ENCODE measurements around the gene RPS10. TPM values are rescaled to one million over a fixed set of nuclear protein-coding genes. Genes with fewer than 3 reads are reported as not detected.
A peak's percentile ranks its signal among the peaks of the same experiment; 100 is the strongest.
"Not testable (repeated sequence)": the region's sequence is repeated elsewhere in the genome, so short reads cannot be mapped to it uniquely, and the experiment has no call there.

RPS10 gene
- total RNA-seq, 6 experiments from 2014 or later: 355 to 727 (median 398) TPM

GRCh38 chr6:34414999-34415858 is 10.6 kb downstream of the RPS10 start:
- Histone ChIP-seq H3K4me3 (no peak overlapping the region), H3K4me1 (peaks cover 0 to 29% (median 11%) of the 10 kb centered on the region in 4 donors), H3K36me3 (peaks cover 12 to 34% (median 28%) of the 10 kb centered on the region in 4 donors), H3K9me3 (no peaks in the 10 kb centered on the region), H3K27me3 (no peaks in the 10 kb centered on the region), H3K27ac (peak overlapping the region; percentile 55 to 86 (median 82))
- peak; percentile 93 to 97 (median 96) for ATAC-seq
- peak in 1 of 3 donors; percentile 75 for DNase-seq
- TF ChIP-seq POLR2A (IDR thresholded peaks at IDR 0.05) (no peak), CTCF (IDR thresholded peaks at IDR 0.05) (peak; percentile 66 to 89 (median 78))
- intact Hi-C loops (cut with DNase I): loop anchor here (5.0 to 10.0 kb wide), 3 partner anchors 168 to 220 kb away; partner anchors contain the start of gene SMIM29 (in 2 of the 2)
- 17% methylated on average over 11 of the region's 11 CpGs for WGBS (ENCODE audit: insufficient coverage, low coverage, low lambda C conversion rate, missing lambda C conversion rate)

GRCh38 chr6:34412643-34413214 is 13.1 kb downstream of the RPS10 start:
- H3K27me3 ChIP-seq: no peaks in the 10 kb centered on the region
- no peak for ATAC-seq
- H3K9me3 ChIP-seq: no peaks in the 10 kb centered on the region
- TF ChIP-seq POLR2A (IDR thresholded peaks at IDR 0.05): no peak
- TF ChIP-seq CTCF (IDR thresholded peaks at IDR 0.05): no peak
- intact Hi-C loops (cut with DNase I): loop anchor here (10.0 kb wide), 2 partner anchors 168 to 218 kb away; partner anchors contain the start of gene SMIM29 (in 1 of the 2)
- peaks cover 2 to 11% (median 7%) of the 10 kb centered on the region in 4 donors for H3K36me3 ChIP-seq
- no peak for DNase-seq
- no peak overlapping the region for H3K4me3 ChIP-seq
- H3K27ac ChIP-seq: no peak overlapping the region
- 77% methylated on average over 5 of the region's 5 CpGs for WGBS (ENCODE audit: insufficient coverage, low coverage, low lambda C conversion rate, missing lambda C conversion rate)
- peaks cover 0 to 24% (median 11%) of the 10 kb centered on the region in 4 donors for H3K4me1 ChIP-seq

GRCh38 chr6:34412016-34412415 is 13.9 kb downstream of the RPS10 start:
- TF ChIP-seq POLR2A (IDR thresholded peaks at IDR 0.05) (no peak), CTCF (IDR thresholded peaks at IDR 0.05) (no peak)
- 78% methylated on average over 5 of the region's 5 CpGs for WGBS (ENCODE audit: insufficient coverage, low coverage, low lambda C conversion rate, missing lambda C conversion rate)
- no peak overlapping the region for H3K4me3 ChIP-seq
- ATAC-seq (no peak), DNase-seq (no peak)
- peaks cover 0 to 24% (median 11%) of the 10 kb centered on the region in 4 donors for H3K4me1 ChIP-seq
- intact Hi-C loops (cut with DNase I): loop anchor here (10.0 kb wide), 2 partner anchors 167 to 217 kb away; partner anchors contain the start of gene SMIM29 (in 1 of the 2)
- H3K9me3 ChIP-seq: no peaks in the 10 kb centered on the region
- no peak overlapping the region for H3K27ac ChIP-seq
- H3K27me3 ChIP-seq: no peaks in the 10 kb centered on the region
- peaks cover 0 to 4% (median under 1%) of the 10 kb centered on the region in 4 donors for H3K36me3 ChIP-seq

GRCh38 chr6:34407915-34408314 is 18.0 kb downstream of the RPS10 start:
- H3K4me1 ChIP-seq; H3K4me3 ChIP-seq; H3K27ac ChIP-seq; DNase-seq; H3K27me3 ChIP-seq; intact Hi-C loops (cut with DNase I); H3K9me3 ChIP-seq; ATAC-seq; H3K36me3 ChIP-seq: not testable (repeated sequence)
- WGBS (ENCODE audit: insufficient coverage, low coverage, low lambda C conversion rate, missing lambda C conversion rate): 92% methylated on average over 1 of the region's 1 CpG

GRCh38 chr6:34396518-34396917 is 29.4 kb downstream of the RPS10 start:
- 93% methylated on average over 5 of the region's 6 CpGs for WGBS (ENCODE audit: insufficient coverage, low coverage, low lambda C conversion rate, missing lambda C conversion rate)
- no peak for DNase-seq
- intact Hi-C loops (cut with DNase I): no loop called here

More at GRCh38 chr6:34396518-34396917, 29.4 kb downstream of the RPS10 start:
- H3K27ac ChIP-seq: no peak overlapping the region
- no peak for ATAC-seq
- no peaks in the 10 kb centered on the region for H3K36me3 ChIP-seq
- H3K4me1 ChIP-seq: peaks cover 0 to 8% (median 0%) of the 10 kb centered on the region in 4 donors
- no peaks in the 10 kb centered on the region for H3K9me3 ChIP-seq
- H3K27me3 ChIP-seq: no peaks in the 10 kb centered on the region
- no peak overlapping the region for H3K4me3 ChIP-seq
- no peak for TF ChIP-seq POLR2A (IDR thresholded peaks at IDR 0.05)
- no peak for TF ChIP-seq CTCF (IDR thresholded peaks at IDR 0.05)
